H1 (cell line): ENCODE data around the gene MCM6. TPM values are rescaled to one million over a fixed set of nuclear protein-coding genes. Genes with fewer than 3 reads are reported as not detected.
A peak's percentile ranks its signal among the peaks of the same experiment; 100 is the strongest.

Experiments used
- CTCF ChIA-PET: fragments of 300-600 bp; sonication (Branson Sonifier 250); formaldehyde crosslinking; loops from one replicate; lab custom pipeline; 2021; ENCODE audit not compliant: partially characterized antibody; lab: Charles Lee
- POLR2A ChIA-PET: fragments of 300-600 bp; sonication (Branson Sonifier 250); formaldehyde crosslinking; loops from one replicate; lab custom pipeline; 2021; ENCODE audit warnings: inconsistent platforms; ENCODE audit not compliant: partially characterized antibody; lab: Charles Lee
- DNase-seq, 2 experiments: peaks; one replicate each; pipeline versions ENCODE4 v3.0.0 to v3.0.0-alpha.2; 2010 to 2022; ENCODE audit warnings: low spot score in 2 of 2, low read depth in 1 of 2, mixed read lengths in 1 of 2
- FAIRE-seq: peaks from 2 replicates; lab custom pipeline; 2011; peaks lifted over from hg19 to GRCh38; lab: Jason Lieb, UNC
- H2AFZ ChIP-seq: 2 replicates; pipeline ENCODE4 v1.8.1; 2012; ENCODE audit warnings: low read length, inconsistent platforms
- H2AK5ac ChIP-seq: 2 replicates; pipeline ENCODE4 v1.6.1; 2013; ENCODE audit warnings: low read depth, low read length
- H2BK120ac ChIP-seq: replicated peaks from 2 replicates; pipeline ENCODE3; 2013; ENCODE audit warnings: low read depth, low read length, inconsistent platforms
- H2BK12ac ChIP-seq: 2 replicates; pipeline ENCODE4 v1.6.1; 2013; ENCODE audit warnings: low read depth, low read length
- H2BK15ac ChIP-seq: 2 replicates; pipeline ENCODE4 v1.6.1; 2013; ENCODE audit warnings: low read length
- H2BK20ac ChIP-seq: 2 replicates; pipeline ENCODE4 v1.6.1; 2013; ENCODE audit warnings: low read length
- H2BK5ac ChIP-seq: 2 replicates; pipeline ENCODE4 v1.6.1; 2013; ENCODE audit warnings: low read depth, low read length
- H3K14ac ChIP-seq: 2 replicates; pipeline ENCODE4 v1.6.1; 2013; ENCODE audit warnings: inconsistent platforms; ENCODE audit not compliant: insufficient read length
- H3K18ac ChIP-seq: 2 replicates; pipeline ENCODE4 v1.6.1; 2013; ENCODE audit warnings: low read length; ENCODE audit errors: extremely low read depth
- H3K23ac ChIP-seq: 2 replicates; pipeline ENCODE4 v1.6.1; 2013; ENCODE audit warnings: inconsistent platforms; ENCODE audit not compliant: insufficient read length
- H3K23me2 ChIP-seq: 2 replicates; pipeline ENCODE4 v1.6.1; 2013; ENCODE audit warnings: low read depth, low read length
- H3K27ac ChIP-seq: 2 replicates; pipeline ENCODE4 v1.6.1; 2011; ENCODE audit warnings: low read depth, low read length, inconsistent platforms
- H3K27me3 ChIP-seq, 4 experiments: replicated peaks in 1 of 4; 1 replicate in 1 of 4; 2 replicates in 3 of 4; pipeline versions ENCODE4 v1.6.1 to v1.8.1; 2011 to 2013; ENCODE audit warnings: low read length in 3 of 4, mild to moderate bottlenecking in 3 of 4, inconsistent platforms in 2 of 4, mixed read lengths in 2 of 4, moderate library complexity in 1 of 4; ENCODE audit not compliant: control insufficient read depth in 3 of 4, insufficient read depth in 3 of 4; ENCODE audit errors: extremely low read depth in 1 of 4
- H3K36me3 ChIP-seq, 4 experiments: 2 replicates each; pipeline versions ENCODE4 v1.6.1 to v1.8.1; 2011 to 2013; ENCODE audit warnings: mild to moderate bottlenecking in 4 of 4, low read length in 3 of 4, moderate library complexity in 2 of 4, control low read depth in 1 of 4, inconsistent platforms in 1 of 4; ENCODE audit not compliant: insufficient read depth in 4 of 4, control insufficient read depth in 2 of 4
- H3K4ac ChIP-seq: replicated peaks from 2 replicates; pipeline ENCODE3; 2013; ENCODE audit warnings: low read length, low read depth, mixed read lengths, inconsistent platforms; ENCODE audit not compliant: insufficient read length
- H3K4me1 ChIP-seq, 4 experiments: replicated peaks in 1 of 4; 1 replicate in 1 of 4; 2 replicates in 3 of 4; pipeline versions ENCODE4 v1.6.1 to v1.8.1; 2011 to 2013; ENCODE audit warnings: low read length in 3 of 4, inconsistent platforms in 2 of 4, mixed read lengths in 1 of 4; ENCODE audit not compliant: insufficient read depth in 4 of 4, control insufficient read depth in 3 of 4
- H3K4me2 ChIP-seq, 2 experiments: 2 replicates each; pipeline versions ENCODE4 v1.6.1 to v1.8.1; 2011 to 2013; ENCODE audit warnings: low read depth in 2 of 2, low read length in 2 of 2, control low read depth in 1 of 2, inconsistent platforms in 1 of 2, mild to moderate bottlenecking in 1 of 2; ENCODE audit not compliant: insufficient read depth in 1 of 2
- H3K4me3 ChIP-seq, 4 experiments: fragments of 200-600, 300-600 bp in 1 of 4; sonication (generic), shearing (Covaris generic), sonication (Bioruptor Twin) in 1 of 4; 2 replicates each; pipeline versions ENCODE4 v1.5.1 to v1.8.1; 2011 to 2016; ENCODE audit warnings: low read length in 4 of 4, low read depth in 3 of 4, control low read depth in 2 of 4, inconsistent platforms in 2 of 4, mild to moderate bottlenecking in 2 of 4, mixed read lengths in 1 of 4, moderate library complexity in 1 of 4; ENCODE audit not compliant: insufficient read depth in 2 of 4; ENCODE audit errors: extremely low read depth in 1 of 4
- H3K56ac ChIP-seq: replicated peaks from 2 replicates; pipeline ENCODE3; 2013; ENCODE audit warnings: low read depth, mild to moderate bottlenecking, mixed read lengths, low read length, inconsistent platforms; ENCODE audit not compliant: insufficient read length
- H3K79me1 ChIP-seq: 2 replicates; pipeline ENCODE4 v1.6.1; 2013; ENCODE audit warnings: low read depth, low read length, control low read depth
- H3K79me2 ChIP-seq, 2 experiments: 2 replicates each; pipeline versions ENCODE4 v1.6.1 to v1.8.1; 2012 to 2013; ENCODE audit warnings: low read length in 2 of 2, mild to moderate bottlenecking in 2 of 2, inconsistent platforms in 1 of 2; ENCODE audit not compliant: insufficient read depth in 2 of 2, control insufficient read depth in 1 of 2
- H3K9ac ChIP-seq, 4 experiments: replicated peaks in 1 of 4; 1 replicate in 1 of 4; 2 replicates in 3 of 4; pipeline versions ENCODE4 v1.6.1 to v1.8.1; 2011 to 2013; ENCODE audit warnings: low read depth in 3 of 4, low read length in 3 of 4, control low read depth in 2 of 4, mild to moderate bottlenecking in 2 of 4, moderate library complexity in 2 of 4, inconsistent platforms in 1 of 4; ENCODE audit errors: extremely low read depth in 1 of 4
- H3K9me3 ChIP-seq, 2 experiments: 2 replicates each; pipeline versions ENCODE4 v1.6.1 to v1.8.1; 2012 to 2013; ENCODE audit warnings: mild to moderate bottlenecking in 2 of 2, moderate library complexity in 2 of 2, control low read depth in 1 of 2, inconsistent platforms in 1 of 2, low read depth in 1 of 2, low read length in 1 of 2, mixed read lengths in 1 of 2; ENCODE audit not compliant: insufficient read depth in 2 of 2
- H4K20me1 ChIP-seq, 2 experiments: replicated peaks in 1 of 2; 2 replicates each; pipeline versions ENCODE3 to v1.8.1; 2011 to 2013; ENCODE audit warnings: inconsistent platforms in 2 of 2, low read length in 2 of 2, mild to moderate bottlenecking in 1 of 2; ENCODE audit not compliant: insufficient read depth in 2 of 2, control insufficient read depth in 1 of 2
- H4K5ac ChIP-seq: 2 replicates; pipeline ENCODE4 v1.6.1; 2013; ENCODE audit warnings: low read length, low read depth, mixed read lengths, inconsistent platforms; ENCODE audit not compliant: insufficient read length
- H4K8ac ChIP-seq: 2 replicates; pipeline ENCODE4 v1.8.0; 2013; ENCODE audit warnings: mild to moderate bottlenecking, moderate library complexity, low read length, inconsistent platforms; ENCODE audit not compliant: insufficient read depth; ENCODE audit errors: extremely low read depth
- H4K91ac ChIP-seq: replicated peaks from 2 replicates; pipeline ENCODE3; 2013; ENCODE audit warnings: low read length, mixed read lengths, inconsistent platforms; ENCODE audit not compliant: insufficient read length
- MAX ChIP-seq: IDR thresholded peaks from 2 replicates; pipeline ENCODE4 v1.6.1; 2012; ENCODE audit warnings: inconsistent platforms
- WGBS, 2 experiments: shearing (Covaris generic) in 1 of 2; methylation state at CpG; one replicate each; pipeline versions ENCODE4 v1.1.6 to v1.1.7; 2013 to 2015; ENCODE audit warnings: low lambda C conversion rate in 2 of 2, mixed read lengths in 2 of 2, inconsistent platforms in 1 of 2, low coverage in 1 of 2, missing lambda C conversion rate in 1 of 2; ENCODE audit not compliant: insufficient replicate concordance in 2 of 2, insufficient coverage in 1 of 2, insufficient read length in 1 of 2; ENCODE audit errors: extremely low coverage in 1 of 2, missing lambda C conversion rate in 1 of 2; 5-methylcytosine and 5-hydroxymethylcytosine counted together
- polyA plus RNA-seq, 7 experiments: library from polyadenylated mRNA; depleted of rRNA in 3 of 7; stranded (reverse) in 5 of 7; unstranded in 2 of 7; fragments of >200 nt in 5 of 7; fragments of 200-250 nt in 2 of 7; gene quantifications; 1 replicate in 5 of 7; 2 replicates in 1 of 7; 4 replicates in 1 of 7; pipeline versions ENCODE4 v1.2.1 to v1.2.3, GENCODE V29; 2011 to 2013; ENCODE audit warnings: missing spikeins in 2 of 7, mixed read lengths in 2 of 7
- total RNA-seq: library from RNA; stranded (reverse); fragmentation: NEBNext Ultra II Directional; extraction: Animal tissue kit (Norgen Biotek cat#: 25700); gene quantifications from 2 replicates; pipeline ENCODE4 v1.2.1, GENCODE V29; 2021

Gene MCM6
- total and polyA plus RNA-seq, 2 of the 8 experiments (the other 6 are each of a cell fraction or from before 2014, with no cell fraction given) = 60.2 to 134 TPM

- no peak overlapping the region for H2AK5ac ChIP-seq
- no peak overlapping the region for H4K8ac ChIP-seq
- no peak overlapping the region for H3K4me3 ChIP-seq
- H2BK15ac ChIP-seq = no peak overlapping the region
- no peak for TF ChIP-seq MAX
- no peak overlapping the region for H2BK5ac ChIP-seq
- H3K56ac ChIP-seq = no peak overlapping the region
- no peaks in the 10 kb centered on the region for H3K27me3 ChIP-seq
- no peak overlapping the region for H3K4me2 ChIP-seq
- H3K27ac ChIP-seq = no peak overlapping the region
- H3K18ac ChIP-seq = no peak overlapping the region
- H2BK12ac ChIP-seq = no peak overlapping the region
- H3K23ac ChIP-seq = no peak overlapping the region
- ChIA-PET CTCF (interaction anchor here (1.0 kb wide), 1 partner anchor 88 kb away, joined by 3 read pairs; no protein-coding TSS in a partner anchor), POLR2A (interaction anchor here (1.2 to 1.6 kb wide), 2 partner anchors 10 to 17 kb away, joined by 3 to 7 read pairs; no protein-coding TSS in a partner anchor)
- no peaks in the 10 kb centered on the region for H3K79me2 ChIP-seq
- DNase-seq (peak in 1 of 2 experiments; percentile 6), FAIRE-seq (no peak)
- H3K36me3 ChIP-seq = peaks cover 19 to 91% (median 62%) of the 10 kb centered on the region in 4 experiments
- H3K4ac ChIP-seq = no peak overlapping the region
- H4K5ac ChIP-seq = no peak overlapping the region
- no peaks in the 10 kb centered on the region for H3K23me2 ChIP-seq
- no peak overlapping the region for H4K91ac ChIP-seq
- WGBS, 2 experiments = 88% methylated on average over 3 of the region's 3 CpGs; no CpG with 5 or more reads in 1 of the 2 experiments
- no peak overlapping the region for H2AFZ ChIP-seq
- H3K14ac ChIP-seq = no peak overlapping the region
- H4K20me1 ChIP-seq = peaks cover 0 to 4% of the 10 kb centered on the region in 2 experiments
- H3K4me1 ChIP-seq = no peaks in the 10 kb centered on the region
- H2BK120ac ChIP-seq = no peak overlapping the region
- H3K9me3 ChIP-seq = no peaks in the 10 kb centered on the region
- no peaks in the 10 kb centered on the region; the same call in 1 of the 2 replicates for H3K79me1 ChIP-seq
- no peak overlapping the region for H2BK20ac ChIP-seq
- no peak overlapping the region for H3K9ac ChIP-seq
These were observed 31.0 kb downstream of the MCM6 start for GRCh38 chr2:135845257-135845656.
